Head of caudate nucleus (tissue), 42 donors: ENCODE measurements around the gene MAFF.
"Not testable (repeated sequence)": the region's sequence is repeated elsewhere in the genome, so short reads cannot be mapped to it uniquely, and the experiment has no call there.

Experiments
- DNase-seq, 42 donors: peaks; one replicate each; pipeline versions ENCODE4 v3.0.0 to v3.0.0-alpha.2; 2020 to 2021; ENCODE audit warnings: mixed read lengths in 7 of 42
- intact Hi-C: fragments of 100-400 bp; cut with DNase I; formaldehyde crosslinking; loops from one replicate; pipeline ENCODE4 v1.15.0; 2022

Gene MAFF

DNA sequence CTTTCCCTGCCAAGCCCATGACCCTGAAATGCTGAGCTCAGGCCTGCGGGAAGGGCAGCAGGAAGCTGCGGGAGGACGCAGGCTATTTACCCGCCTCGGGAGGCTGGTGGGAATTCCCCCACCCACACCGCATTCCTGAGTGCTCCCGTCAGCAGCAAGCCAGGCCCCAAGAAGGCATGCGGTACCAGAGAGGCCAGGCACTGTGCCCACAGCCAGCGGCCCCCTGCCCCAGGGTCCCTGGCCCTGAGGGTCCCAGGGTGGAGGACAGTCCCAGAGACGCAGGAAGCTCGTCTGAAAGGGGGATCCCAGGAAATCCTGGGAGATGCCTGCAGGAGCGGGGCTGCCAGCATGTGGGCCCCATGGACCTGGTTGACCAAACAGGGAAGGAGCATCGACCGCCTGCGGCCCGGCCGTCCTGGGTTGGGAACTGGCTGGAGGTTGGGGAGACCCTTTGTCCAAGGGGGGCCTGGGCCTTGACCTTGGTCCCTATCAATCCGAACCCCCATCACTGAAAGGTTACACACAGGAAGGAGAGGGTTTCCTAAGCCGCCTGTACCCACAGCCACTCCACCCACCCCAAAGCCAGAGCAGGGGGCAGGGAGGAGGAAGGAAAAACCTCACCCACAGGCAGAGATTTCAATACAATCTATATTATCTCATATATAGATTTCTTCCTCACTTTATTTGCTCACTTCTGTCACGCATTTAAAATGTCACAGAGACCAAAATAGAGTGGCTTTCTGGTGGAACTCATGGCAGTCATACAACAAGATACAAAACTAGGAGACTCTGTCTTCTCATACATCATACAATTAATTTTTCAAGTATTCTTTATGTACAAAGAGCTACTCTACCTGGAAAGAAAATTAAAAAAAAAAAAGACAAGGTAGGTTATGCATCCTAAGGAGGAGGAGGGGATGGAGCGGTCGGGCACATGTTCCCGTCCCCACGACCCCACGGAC lies 17.1 kb downstream of the MAFF start:
- intact Hi-C loops, result no loop called here

DNA sequence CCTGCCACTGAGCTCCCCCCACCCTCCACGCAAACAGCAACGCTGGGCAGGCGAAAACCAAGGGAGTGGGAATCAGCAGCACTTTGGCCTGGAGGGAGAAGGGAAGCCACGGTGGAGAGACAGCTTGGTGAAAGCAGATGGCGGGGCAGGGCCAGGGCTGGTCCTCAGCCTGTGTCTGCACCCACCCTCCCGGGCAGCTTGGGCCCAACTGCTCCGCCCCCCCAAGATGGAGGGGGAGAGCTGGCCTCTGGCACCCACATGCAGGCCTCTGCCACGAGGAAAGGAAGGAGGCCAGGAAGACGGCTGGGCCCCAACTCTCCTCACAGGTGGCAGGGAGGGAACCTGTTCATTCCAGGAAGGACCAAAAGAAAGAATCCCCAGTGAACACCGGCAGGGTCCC lies 17.8 kb downstream of the MAFF start:
- intact Hi-C loops, result no loop called here
- no peak for DNase-seq

More for the DNA sequence above, 17.1 kb downstream of the MAFF start:
- no peak for DNase-seq

DNA sequence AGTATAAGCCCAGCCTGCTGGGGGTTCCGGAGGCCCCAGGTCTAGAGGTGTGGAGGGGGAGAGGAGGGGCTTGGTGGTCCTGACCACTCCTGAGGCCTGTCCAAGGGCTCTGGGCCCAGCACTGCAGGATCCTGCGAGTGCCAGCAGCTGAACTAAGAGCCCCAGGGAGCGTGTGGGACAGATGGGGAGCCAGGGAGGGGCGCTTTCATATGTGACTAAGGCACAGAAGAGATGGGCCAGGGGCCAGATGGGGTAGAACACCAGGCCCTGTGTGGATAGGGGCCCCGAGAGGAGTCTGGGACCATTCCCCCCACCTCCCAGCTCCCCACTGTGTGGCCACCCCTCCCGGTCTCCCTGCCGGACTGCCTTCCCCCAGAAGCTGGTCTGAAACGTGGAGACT lies 18.4 kb downstream of the MAFF start:
- intact Hi-C loops, result no loop called here

DNA sequence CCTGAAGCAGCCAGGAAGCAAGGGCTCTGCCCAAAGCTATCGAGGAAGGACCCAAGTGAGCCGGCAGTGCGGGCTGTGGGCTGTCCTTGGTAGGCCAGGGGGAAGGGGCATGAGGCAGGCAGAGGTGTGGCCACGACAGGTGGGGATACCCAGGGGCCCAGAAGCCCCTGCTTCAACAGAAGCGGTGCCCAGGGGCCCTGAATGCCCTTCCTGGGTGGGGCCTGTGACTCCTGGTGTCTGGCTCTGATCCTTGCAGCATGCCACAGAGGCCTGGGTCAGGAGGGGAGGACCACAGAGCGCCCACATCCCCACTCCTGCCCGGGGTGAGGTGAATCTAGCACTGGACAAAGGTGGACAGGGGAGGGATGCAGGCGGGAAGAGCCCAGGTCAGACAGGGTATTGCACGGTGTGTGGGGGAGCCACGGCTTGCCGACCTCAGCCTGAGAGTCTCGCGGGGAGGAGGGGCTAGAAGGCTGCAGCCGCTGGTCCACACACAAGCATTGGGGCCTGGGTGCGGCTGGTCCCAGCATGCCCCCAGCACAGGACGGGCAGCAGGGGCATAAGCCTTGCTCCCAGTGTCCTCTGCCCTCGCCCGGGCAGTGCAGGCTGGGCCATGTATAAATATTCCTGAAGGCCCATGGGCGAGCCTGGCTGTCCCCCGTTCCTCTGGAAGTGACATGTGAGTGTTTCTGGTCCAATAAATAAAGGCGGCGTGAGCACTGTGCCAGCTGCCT lies 19.0 kb downstream of the MAFF start:
- intact Hi-C loops, result no loop called here
- no peak for DNase-seq

More for the DNA sequence above, 18.4 kb downstream of the MAFF start:
- no peak for DNase-seq

DNA sequence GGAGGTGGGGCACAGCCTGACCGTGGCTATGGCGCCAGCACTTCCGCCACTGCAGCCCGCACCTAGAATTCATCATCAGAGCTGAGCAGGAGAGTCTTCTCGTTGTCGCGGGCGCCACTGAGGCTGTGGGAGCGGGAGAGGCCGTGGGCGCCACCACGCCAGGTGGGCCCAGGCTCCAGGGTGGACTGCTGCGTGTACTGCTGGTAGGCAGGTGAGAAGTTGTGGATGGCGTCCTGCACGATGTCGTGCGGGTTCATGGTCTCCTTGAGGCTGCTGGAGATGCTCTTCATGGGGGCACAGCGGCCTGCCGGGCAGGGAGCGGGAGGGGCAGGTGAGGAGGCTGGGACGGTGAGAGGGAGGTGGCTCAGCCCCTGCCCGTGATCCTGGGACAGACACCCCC lies 19.6 kb downstream of the MAFF start:
- no peak for DNase-seq
- intact Hi-C loops, result no loop called here

DNA sequence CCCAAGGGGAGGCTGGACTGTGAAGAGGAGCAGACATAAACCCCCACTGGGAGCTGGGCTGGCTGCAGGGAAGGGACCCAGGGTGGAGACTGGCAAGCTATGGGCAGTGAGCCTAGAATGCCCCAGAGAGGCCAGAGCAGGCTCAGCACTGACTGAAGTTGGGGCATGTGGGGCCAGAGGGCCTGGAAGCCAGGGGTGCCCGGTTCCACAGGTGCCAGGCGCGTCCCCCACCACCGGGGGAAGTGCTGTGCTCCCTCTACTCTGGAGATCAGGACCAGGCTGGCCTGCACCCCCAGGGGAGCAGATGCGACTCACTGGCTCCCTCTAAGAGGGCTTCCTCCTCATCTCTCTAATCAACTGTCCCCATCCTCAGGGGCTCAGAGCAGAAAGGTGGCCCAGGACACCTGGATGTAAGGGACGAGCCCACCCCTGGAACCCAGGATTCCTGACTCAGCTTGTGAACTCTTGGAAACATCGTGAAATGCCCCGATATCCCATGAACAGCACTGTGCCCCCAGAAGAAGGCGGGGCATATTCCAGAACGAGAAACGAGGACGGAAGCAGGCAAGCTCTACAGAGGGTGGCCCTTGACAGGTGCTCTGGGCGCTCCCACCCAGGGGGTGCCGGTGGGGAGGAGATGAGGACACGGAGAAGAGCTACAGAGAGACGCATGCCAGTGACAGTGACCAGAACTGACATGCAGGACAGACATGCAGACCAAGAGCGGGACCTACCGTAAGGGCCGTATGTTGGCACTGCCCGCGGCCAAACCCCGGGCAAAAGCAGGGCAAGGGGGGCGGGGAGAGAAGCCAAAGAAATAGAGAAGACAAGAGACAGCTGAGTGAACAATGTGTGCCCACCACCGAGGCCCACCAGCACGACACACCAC lies 20.4 kb downstream of the MAFF start:
- intact Hi-C loops, result no loop called here

DNA sequence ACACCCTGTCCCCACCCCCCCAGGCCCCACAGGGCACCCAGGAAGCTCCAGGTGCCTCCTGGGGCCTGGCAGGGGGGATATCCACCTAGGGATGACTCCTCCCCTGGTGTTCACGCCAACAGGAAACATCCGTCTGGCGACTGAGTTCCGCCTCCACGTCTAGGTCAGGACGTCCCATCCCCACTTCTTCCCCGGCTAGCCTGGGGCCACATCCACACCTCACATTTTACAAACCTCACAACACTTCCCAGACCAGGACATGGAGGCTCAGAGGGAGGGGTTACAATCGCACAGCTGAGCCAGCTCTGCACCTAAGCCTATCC lies 21.0 kb downstream of the MAFF start:
- intact Hi-C loops, result no loop called here
- no peak for DNase-seq

More for the DNA sequence above, 20.4 kb downstream of the MAFF start:
- DNase-seq, result no peak

DNA sequence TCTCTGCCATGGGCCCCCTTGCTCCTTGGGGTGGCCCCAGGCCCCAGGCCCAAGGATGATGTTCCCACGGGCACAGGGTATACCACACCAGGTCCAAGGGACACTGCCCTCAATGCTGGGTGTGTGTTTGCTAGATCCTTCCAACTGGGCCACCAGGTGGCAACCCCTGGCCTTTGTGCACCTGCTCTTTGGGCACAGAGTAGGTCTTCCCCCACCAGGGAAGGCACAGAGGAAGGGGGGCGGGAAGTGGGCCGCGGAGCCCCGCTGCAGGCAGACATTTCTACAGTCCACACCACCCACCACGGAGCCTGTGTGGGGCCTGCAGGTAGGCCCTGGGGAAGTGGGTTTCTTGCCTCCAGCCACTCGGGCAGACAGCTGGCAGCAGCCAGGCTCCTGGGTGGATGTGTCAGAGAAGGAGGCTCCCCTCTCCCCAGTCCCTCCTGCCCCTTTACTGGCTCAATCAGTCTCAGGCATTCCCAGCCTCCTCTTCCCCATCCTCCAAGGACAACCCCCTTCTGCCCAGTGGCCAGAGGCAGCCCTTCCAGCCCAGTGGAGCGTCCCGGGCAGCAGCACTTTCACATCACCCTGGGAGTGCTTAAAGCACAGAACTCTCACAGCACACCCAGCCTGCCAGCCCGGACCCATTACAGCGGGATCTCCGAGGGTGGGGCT lies 21.6 kb downstream of the MAFF start:
- intact Hi-C loops, result no loop called here
- peak in 10 of 42 donors; percentile 25 to 74 (median 45) for DNase-seq

DNA sequence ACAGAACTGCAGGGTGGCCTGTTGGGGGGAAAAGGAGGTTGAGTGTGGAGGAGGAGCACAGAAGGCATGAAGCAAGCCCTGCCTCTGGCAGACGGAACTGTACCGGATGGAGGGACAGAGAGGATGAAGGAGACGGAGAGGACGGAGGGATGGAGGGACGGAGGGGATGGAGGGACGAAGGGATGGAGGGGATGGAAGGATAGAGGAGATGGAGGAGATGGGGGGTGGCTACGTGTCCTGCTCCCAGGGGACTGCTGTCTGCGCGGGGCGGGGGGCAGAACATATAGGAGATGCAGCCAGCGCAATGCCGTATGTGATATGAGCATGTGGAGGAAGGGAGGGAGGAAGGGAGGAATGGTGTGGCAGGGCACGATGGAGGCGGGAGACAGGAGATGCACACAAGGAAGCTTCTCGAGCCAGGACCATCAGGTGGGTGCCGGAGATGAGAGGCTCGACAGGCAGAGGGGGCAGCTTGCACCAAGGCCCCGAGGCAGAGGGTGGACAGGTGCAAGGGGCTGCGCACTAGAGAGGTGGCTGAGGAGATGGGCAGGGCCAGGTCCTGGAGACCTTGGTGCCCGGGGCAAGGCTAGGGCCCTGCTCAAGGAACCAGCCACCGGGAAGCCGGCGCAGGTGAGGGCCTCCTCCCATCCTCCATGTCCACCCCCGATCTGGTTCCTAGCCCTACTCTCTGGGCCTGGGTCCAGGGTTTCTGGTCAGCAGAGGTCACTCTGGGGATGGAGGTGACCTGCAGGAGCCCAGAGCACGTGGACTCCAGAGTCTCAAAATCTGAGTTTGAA lies 25.3 kb downstream of the MAFF start:
- intact Hi-C loops, result no loop called here

DNA sequence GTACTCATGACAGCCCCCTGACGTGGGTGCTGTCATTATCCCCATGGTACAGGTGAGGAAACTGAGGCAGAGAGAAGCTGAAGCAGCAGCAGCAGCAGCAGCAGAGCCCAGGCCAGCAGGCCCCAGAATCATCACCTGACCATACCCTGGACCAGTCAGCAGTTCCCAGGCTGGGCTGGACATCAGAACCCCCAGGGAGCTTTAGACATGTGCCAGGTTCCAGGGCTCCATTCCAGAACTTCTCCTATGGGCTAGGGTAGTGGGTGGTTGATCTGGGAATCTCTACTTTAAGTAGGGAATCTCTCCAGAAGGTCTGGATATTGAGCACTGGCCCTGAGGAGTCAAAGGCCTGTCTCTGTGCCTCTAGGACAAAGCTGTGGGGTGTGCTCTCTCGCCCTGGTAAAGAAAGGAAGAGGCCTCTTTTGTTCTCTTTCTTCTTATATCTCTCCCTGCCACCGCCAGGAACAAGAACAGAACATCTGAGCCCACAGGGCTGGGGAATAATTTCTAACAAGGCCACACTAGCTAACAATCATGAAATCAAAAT lies 26.6 kb downstream of the MAFF start:
- DNase-seq, result no peak
- intact Hi-C loops, result no loop called here

More for the DNA sequence above, 25.3 kb downstream of the MAFF start:
- DNase-seq, result no peak

DNA sequence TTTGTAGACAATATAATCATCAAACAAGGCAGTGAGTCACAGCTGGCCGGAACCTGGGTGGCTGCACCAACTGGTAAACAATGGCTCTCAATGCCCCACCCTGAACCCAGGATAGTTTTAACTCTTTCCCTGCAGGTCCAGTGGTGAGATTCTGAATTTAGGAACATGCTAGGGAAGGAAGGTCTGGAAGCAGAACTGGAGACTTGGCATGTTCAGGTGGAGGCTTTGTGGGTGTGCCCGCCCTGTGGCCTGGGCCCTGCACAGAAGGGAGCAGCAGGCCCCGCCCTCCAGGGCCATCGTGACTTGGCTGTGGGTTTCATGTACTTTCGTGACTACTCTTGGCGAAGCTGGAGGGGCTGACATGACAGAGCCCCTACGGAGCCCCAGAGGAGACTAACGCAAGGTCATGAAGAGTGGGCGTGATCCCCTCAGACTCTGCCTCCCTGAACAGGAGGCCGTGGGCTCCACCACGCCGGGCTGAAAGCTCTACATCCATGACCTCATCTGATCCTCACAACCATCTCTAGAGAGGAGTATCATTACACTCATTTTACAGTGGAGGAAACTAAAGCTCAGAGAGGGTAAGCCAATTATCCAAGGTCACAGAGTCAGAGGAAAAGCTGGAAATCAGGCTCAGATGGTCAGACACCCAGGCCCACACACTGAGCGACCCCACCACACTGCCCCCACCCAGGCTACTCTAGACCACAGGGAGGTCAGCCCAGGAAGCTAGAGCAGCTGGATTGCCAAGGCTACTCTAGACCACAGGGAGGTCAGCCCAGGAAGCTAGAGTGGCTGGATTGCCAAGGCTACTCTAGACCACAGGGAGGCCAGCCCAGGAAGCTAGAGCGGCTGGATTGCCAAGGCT lies 27.3 kb downstream of the MAFF start:
- intact Hi-C loops, result no loop called here
- peak in 6 of 42 donors; percentile 19 to 65 (median 42) for DNase-seq

DNA sequence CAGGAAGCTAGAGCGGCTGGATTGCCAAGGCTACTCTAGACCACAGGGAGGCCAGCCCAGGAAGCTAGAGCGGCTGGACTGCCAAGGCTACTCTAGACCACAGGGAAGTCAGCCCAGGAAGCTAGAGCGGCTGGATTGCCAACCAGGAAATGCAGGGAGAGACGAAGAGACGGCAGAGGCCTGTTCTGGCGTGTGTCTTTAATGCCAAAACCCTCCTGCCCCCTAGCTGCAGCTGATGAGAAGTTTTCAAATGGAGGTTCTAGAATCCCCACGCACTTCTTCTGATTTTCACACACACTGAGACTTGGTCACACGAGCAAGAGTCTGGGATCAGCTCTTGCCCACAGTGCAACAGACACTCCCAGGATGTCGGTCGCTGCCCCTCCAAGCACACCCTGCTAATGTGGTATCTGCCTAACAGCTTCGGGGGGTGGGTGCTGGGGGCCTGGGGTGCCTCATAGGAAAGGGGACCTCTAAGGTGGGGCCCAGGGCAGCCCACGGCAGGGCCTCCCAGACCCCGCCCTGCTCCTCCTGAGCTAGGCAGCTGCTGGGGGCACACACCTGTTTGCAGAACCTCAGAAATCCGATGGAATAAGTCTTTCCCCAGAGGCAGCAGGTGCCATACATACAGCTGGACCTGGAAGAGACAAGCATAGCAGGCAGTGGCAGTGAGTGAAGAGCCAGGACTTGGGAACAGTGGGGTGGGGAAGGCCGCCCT lies 28.5 kb downstream of the MAFF start:
- intact Hi-C loops, result loop anchor here (10.0 kb wide), 1 partner anchor 115 kb away; the partner anchor contains the start of gene BAIAP2L2
- DNase-seq, result peak in 40 of 42 donors; percentile 27 to 85 (median 64)

DNA sequence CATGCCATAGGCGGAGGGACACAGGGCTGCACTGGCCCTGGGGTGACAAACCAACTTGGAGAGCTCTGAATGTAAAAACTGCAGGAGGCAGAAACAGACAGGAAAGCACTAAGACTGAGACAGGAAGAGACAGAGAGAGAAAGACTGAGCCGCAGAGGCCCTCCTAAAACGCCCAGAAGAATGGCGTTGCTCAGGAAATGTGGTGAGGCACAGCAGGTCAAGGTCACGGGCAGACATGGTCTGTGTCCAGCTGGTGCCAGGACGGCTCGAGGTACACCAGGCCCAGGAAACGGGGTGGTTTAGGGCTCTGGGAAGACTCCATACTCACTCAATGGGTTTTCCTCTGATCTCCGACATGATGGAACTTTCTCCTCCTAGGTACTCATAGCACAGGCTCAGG lies 29.1 kb downstream of the MAFF start:
- DNase-seq, result no peak
- intact Hi-C loops, result loop anchor here (10.0 kb wide), 1 partner anchor 116 kb away; the partner anchor contains the start of gene BAIAP2L2

DNA sequence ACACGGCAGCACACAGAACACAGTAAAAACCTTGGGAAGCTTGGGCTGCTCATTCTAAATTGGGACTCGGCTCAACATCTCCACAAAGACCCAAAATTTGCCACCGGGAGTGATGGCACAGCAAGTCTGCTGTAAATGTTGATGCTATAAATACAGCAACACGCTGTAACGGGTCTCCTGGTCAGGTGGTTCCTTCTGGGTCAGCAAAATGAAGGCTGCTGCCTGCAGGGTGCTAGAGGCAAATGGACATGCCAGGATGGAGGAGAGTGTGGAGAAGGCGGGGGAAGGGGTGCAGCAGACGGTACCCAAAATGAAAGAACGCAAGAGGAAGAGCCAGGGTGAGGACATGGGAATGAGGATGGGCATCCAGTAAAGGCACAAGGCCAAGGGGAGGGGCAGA lies 30.4 kb downstream of the MAFF start:
- intact Hi-C loops, result loop anchor here (10.0 kb wide), 1 partner anchor 117 kb away; the partner anchor contains the start of gene BAIAP2L2
- no peak for DNase-seq

DNA sequence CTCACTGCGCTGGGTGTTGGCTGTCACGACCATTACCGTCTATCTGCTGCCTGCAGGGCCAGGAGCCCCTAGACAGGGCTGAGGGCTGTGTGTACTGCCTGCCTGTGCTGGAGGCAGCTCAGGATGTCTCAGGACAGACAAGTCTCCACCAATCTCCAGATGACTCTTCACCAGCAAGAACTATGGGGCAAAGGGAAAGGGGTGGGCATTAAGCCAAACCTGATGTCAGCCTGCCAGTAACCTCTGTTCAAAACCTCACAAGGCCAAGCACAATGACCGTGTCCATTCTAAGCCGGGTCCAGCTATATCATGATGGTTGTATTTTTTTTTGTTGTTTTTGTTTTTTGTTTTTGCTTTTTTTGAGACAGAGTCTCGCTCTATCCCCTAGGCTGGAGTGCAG lies 31.6 kb downstream of the MAFF start:
- intact Hi-C loops, result loop anchor here (10.0 kb wide), 1 partner anchor 119 kb away; the partner anchor contains the start of gene BAIAP2L2
- peak in 8 of 42 donors; percentile 24 to 67 (median 48) for DNase-seq

DNA sequence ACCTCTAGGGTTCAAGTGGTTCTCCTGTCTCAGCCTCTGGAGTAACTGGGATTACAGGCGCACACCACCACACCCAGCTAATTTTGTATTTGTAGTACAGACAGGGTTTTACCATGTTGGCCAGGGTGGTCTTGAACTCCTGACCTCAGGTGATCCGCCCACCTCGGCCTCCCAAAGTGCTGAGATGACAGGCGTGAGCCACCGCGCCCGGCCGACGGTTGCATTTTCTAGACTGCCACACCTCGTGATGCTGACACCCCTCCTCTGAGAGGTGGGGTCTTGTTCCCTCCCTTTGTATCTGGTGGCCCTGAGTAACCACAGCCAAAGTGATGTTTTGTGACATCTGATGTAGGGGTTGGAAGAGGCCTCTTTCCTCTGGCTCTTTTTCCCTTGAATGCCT lies 32.1 kb downstream of the MAFF start:
- DNase-seq, result not testable (repeated sequence)
- intact Hi-C loops, result loop anchor here (10.0 kb wide), 1 partner anchor 119 kb away; the partner anchor contains the start of gene BAIAP2L2
